Prostate gland (tissue), 2 donors: ENCODE data around the gene TGFB1. TPM values are rescaled to one million over a fixed set of nuclear protein-coding genes. Genes with fewer than 3 reads are reported as not detected.
A peak's percentile ranks its signal among the peaks of the same experiment; 100 is the strongest.

ENCODE experiments used
- DNase-seq: peaks from one replicate; pipeline ENCODE4 v3.0.0-alpha.2; 2019; ENCODE audit warnings: low spot score
- H3K27ac ChIP-seq, 2 donors: fragments of 200-600 bp; sonication (generic); 2 replicates each; pipeline ENCODE4 v1.5.1; 2017 to 2019
- H3K27me3 ChIP-seq: fragments of 200-600 bp; sonication (generic); replicated peaks from 2 replicates; pipeline ENCODE4 v1.5.1; 2019; ENCODE audit not compliant: insufficient read depth
- H3K36me3 ChIP-seq, 2 donors: fragments of 200-600 bp; sonication (generic); 1 replicate in 1 of 2; 2 replicates in 1 of 2; pipeline versions ENCODE4 v1.5.1 to v1.8.1; 2017 to 2019
- H3K4me1 ChIP-seq: fragments of 200-600 bp; sonication (generic); replicated peaks from 2 replicates; pipeline ENCODE4 v1.5.1; 2019
- H3K4me3 ChIP-seq, 2 donors: fragments of 200-600 bp; sonication (generic); 2 replicates each; pipeline ENCODE4 v1.5.1; 2017 to 2019
- H3K9me3 ChIP-seq: fragments of 200-600 bp; sonication (generic); 2 replicates; pipeline ENCODE4 v1.5.1; 2017
- POLR2A ChIP-seq: fragments of 450-650 bp; IDR thresholded peaks from one replicate; pipeline ENCODE4 v1.6.1; 2016; ENCODE audit warnings: antibody characterized with exemption, mild to moderate bottlenecking
- POLR2AphosphoS5 ChIP-seq: sonication (generic); formaldehyde crosslinking; IDR thresholded peaks from one replicate; pipeline ENCODE4 v1.6.1; 2017; ENCODE audit warnings: antibody characterized with exemption
- WGBS: methylation state at CpG from one replicate; pipeline ENCODE4 v1.1.5; 2018; 5-methylcytosine and 5-hydroxymethylcytosine counted together
- intact Hi-C: fragments of 100-400 bp; cut with DNase I; formaldehyde crosslinking; loops from one replicate; pipeline ENCODE4 v1.14.2; 2022
- total RNA-seq, 2 donors: library from RNA; depleted of rRNA; stranded (reverse); fragments of >200 nt; gene quantifications; one replicate each; pipeline ENCODE4 v1.1.0, GENCODE V29; 2016
- TF ChIP-seq, protein P1 (sequence below), 4 experiments: fragments of 200-600 bp in 2 of 4; fragments of 450-650 bp in 2 of 4; sonication (generic) in 2 of 4; IDR thresholded peaks; 1 replicate in 3 of 4; 2 replicates in 1 of 4; pipeline ENCODE4 v1.5.1; 2016 to 2019; ENCODE audit warnings: antibody characterized with exemption in 4 of 4, mild to moderate bottlenecking in 2 of 4, moderate library complexity in 2 of 4

The TGFB1 gene
- total RNA-seq, 2 donors from 2014 or later = 9.7 to 32.4 TPM

DNA sequence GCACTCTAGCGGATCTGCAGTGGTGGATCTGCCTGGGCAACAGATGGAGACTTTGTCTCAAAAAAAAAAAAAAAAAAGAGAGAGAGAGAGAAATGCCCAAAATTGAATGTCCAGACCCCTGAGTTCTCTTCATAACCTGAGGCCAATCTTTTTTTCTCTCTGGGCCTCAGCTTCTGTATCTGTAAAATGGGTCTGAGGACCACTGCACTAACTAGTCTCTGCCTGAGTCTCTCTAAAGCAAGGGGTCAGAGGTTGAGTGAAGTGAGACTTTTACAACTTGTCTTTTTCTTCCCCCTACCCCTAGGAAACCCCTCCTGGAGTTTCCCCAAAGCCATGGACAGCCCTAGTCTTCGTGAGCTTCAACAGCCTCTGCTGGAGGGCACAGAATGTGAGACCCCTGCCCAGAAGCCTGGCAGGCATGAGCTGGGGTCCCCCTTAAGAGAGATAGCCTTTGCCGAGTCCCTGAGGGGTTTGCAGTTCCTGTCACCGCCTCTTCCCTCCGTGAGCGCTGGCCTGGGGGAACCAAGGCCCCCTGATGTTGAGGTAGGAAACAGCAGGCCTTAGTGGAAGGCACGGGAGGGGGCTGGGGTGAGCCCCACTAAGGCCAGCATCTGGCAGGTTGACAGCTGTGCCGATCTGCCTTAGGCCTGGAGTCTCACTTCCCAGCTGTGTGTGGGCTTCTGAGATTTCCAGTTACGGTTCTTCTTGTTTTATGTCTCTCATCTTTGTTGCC, 24.4 kb upstream of the TGFB1 start:
- no peak overlapping the region for H3K4me3 ChIP-seq
- no peaks in the 10 kb centered on the region for H3K36me3 ChIP-seq
- TF ChIP-seq, protein P1, sequence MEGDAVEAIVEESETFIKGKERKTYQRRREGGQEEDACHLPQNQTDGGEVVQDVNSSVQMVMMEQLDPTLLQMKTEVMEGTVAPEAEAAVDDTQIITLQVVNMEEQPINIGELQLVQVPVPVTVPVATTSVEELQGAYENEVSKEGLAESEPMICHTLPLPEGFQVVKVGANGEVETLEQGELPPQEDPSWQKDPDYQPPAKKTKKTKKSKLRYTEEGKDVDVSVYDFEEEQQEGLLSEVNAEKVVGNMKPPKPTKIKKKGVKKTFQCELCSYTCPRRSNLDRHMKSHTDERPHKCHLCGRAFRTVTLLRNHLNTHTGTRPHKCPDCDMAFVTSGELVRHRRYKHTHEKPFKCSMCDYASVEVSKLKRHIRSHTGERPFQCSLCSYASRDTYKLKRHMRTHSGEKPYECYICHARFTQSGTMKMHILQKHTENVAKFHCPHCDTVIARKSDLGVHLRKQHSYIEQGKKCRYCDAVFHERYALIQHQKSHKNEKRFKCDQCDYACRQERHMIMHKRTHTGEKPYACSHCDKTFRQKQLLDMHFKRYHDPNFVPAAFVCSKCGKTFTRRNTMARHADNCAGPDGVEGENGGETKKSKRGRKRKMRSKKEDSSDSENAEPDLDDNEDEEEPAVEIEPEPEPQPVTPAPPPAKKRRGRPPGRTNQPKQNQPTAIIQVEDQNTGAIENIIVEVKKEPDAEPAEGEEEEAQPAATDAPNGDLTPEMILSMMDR (IDR thresholded peaks at IDR 0.05) = no peak
- no peak for TF ChIP-seq POLR2AphosphoS5
- no peak for TF ChIP-seq POLR2A
- no peaks in the 10 kb centered on the region for H3K4me1 ChIP-seq
- DNase-seq = no peak
- intact Hi-C loops = no loop called here
- WGBS = 59% methylated on average over 9 of the region's 9 CpGs
- no peak overlapping the region for H3K27ac ChIP-seq
- H3K9me3 ChIP-seq = no peaks in the 10 kb centered on the region
- H3K27me3 ChIP-seq = no peaks in the 10 kb centered on the region

DNA sequence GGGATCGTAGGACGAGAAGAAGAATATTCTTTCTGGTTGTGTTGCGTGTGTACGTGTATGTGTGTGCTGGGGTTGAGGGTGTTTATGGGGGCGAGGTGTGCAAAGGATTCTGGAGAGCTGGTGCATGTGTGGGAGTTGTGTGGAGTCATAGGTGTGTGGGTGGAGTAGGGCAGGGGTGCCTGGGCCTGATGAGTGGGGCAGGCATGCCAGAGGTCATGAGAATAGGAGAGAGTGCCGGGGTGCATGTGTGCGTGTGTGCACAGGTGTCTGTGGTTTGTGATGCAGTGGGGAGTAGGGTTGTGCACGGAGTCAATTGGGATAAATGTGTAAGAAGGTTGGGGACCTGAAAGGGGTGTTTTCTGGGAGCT, 23.3 kb upstream of the TGFB1 start:
- intact Hi-C loops = no loop called here

DNA sequence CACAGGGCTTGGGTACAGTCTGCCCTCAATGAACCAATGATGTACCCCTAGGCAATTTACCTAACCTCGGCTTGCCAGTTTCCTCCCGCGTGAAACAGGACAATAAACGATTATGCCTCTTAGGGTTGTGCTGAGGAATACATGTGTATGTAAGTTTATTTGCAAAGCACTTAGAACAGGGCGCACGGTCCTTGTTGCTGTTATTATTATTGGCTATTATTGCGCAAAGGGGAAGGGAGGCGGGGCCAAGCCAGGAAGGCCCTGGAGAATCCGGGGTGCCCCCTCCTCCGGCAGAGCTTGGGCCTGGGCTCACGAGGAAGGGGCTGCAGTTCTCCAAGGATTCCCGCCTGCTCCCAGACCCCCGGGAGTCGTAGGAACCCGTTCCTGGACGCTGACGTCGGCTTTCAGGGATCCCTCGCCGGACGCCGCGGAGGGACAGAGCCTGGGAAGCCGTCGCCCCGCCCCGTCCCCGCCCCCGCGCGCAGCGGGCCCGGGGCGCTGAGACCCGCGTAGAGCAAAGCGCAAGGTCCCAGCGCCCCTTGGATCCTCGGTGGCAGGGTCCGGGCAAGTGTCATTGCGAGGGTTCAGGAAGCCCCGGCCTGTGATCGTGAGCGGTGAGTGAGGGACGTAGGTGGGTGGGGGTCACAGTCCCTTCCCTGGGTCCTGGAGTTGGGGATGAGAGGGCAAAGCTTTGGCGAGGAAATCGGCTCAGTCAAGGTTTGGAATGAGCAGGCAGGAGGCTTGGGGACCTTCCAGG, 22.7 kb upstream of the TGFB1 start, which contains the start of gene TMEM91:
TSS of gene TMEM91 (plus strand) at position 293 of the 757 bp plus-strand sequence. CDS start 1,777 bp downstream, outside the sequence.
- TF ChIP-seq POLR2A (no peak), POLR2AphosphoS5 (peak; percentile 62)
- TF ChIP-seq, protein P1 (IDR thresholded peaks at IDR 0.05) = no peak
- intact Hi-C loops = no loop called here
- Histone ChIP-seq H3K4me1 (no peaks in the 10 kb centered on the region), H3K9me3 (no peaks in the 10 kb centered on the region), H3K27me3 (no peaks in the 10 kb centered on the region), H3K4me3 (peak within 1 kb of the TSS; percentile 38 to 44), H3K27ac (peak within 1 kb of the TSS; percentile 64 to 77), H3K36me3 (no peaks in the 10 kb centered on the region)
- peak; percentile 42 for DNase-seq
- WGBS = 4% methylated on average over 34 of the region's 47 CpGs

More for the DNA sequence above, 23.3 kb upstream of the TGFB1 start:
- Histone ChIP-seq H3K4me1 (no peaks in the 10 kb centered on the region), H3K36me3 (no peaks in the 10 kb centered on the region), H3K27ac (peak overlapping the region; percentile 64 to 77), H3K4me3 (peak overlapping the region; percentile 38 to 44), H3K9me3 (no peaks in the 10 kb centered on the region), H3K27me3 (no peaks in the 10 kb centered on the region)
- 64% methylated on average over 8 of the region's 8 CpGs for WGBS
- TF ChIP-seq POLR2AphosphoS5 (no peak), POLR2A (no peak)
- TF ChIP-seq, protein P1 (IDR thresholded peaks at IDR 0.05) = no peak
- no peak for DNase-seq

DNA sequence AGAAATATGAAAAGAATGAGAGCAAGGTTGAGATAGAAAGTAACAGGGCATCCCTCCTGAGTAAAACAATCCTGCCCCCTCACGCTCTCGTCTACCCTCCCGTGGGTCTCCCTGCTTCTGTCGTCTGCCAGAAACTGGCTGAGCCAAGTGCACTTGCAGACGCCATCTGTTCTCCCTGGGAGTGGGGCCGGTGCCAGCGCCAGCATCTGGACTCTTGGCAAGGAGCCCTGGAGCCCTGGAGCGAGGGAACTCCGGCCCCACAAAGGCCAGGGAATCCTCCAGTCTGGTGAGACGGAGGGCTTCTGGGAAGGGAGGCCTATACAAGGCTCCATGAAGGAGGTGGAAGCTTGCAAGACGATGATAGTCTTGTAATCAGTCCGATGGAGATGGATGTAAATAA, 20.3 kb upstream of the TGFB1 start:
- peak; percentile 54 for TF ChIP-seq POLR2AphosphoS5
- TF ChIP-seq, protein P1 (IDR thresholded peaks at IDR 0.05) = no peak
- DNase-seq = peak; percentile 47
- Histone ChIP-seq H3K36me3 (no peaks in the 10 kb centered on the region), H3K4me3 (no peak overlapping the region), H3K27me3 (no peaks in the 10 kb centered on the region), H3K9me3 (no peaks in the 10 kb centered on the region), H3K27ac (no peak overlapping the region), H3K4me1 (no peaks in the 10 kb centered on the region)
- 11% methylated on average over 12 of the region's 12 CpGs for WGBS
- intact Hi-C loops = no loop called here
